ENCODE results near the gene ACCS. TPM values are rescaled to one million over a fixed set of nuclear protein-coding genes. Genes with fewer than 3 reads are reported as not detected.

The ACCS gene
- total and polyA plus RNA-seq, 4 donors, result 6.4 to 66.9 (median 28.1) TPM

DNA sequence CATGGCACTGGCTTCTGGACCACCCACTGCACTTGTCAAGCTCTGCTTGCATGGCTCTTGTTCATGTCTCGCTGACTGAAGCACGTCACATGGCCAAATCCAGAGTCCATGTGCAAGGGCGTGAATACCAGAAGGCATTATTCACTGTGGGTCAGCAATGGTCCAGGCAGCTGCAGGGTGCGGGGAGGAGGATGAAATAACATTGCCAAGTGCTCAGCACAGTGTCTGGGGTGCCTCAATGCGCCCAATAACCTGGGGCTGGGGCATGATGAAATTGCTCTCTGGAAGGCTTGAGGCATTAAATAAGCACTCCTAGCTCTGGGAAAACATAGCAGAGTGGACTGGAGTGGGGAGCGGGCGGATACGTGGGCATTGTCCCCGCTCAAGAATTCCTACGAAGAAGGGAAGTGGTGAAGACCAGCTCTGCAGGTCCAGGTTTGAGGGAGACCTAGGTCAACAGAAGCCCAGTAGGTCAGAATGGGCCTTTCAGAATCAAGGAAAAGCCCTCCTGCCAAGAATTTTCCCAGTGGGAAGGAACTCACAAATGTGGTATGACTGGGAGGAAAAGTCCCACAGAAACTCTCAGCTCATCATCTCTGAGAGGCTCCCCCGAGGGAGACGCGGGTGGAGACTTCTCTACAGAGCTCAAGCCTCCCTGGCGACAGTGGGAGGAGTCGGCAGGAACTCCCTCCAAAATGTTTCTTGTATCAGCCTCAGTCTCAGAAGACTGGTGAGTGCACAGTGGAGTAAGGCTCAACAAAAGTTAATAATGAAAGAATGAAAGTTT lies 33.6 kb upstream of the ACCS start:
- H3K36me3 ChIP-seq (ENCODE audit: control insufficient read depth in 4 of 4, insufficient read depth in 4 of 4, low read length in 4 of 4), result no peaks in the 10 kb centered on the region
- DNase-seq (peak; percentile 17 to 56 (median 25)), ATAC-seq (ENCODE audit: insufficient read depth, low FRiP score) (peak; percentile 71)
- H3K4me3 ChIP-seq, result no peak overlapping the region
- TF ChIP-seq, protein P1, sequence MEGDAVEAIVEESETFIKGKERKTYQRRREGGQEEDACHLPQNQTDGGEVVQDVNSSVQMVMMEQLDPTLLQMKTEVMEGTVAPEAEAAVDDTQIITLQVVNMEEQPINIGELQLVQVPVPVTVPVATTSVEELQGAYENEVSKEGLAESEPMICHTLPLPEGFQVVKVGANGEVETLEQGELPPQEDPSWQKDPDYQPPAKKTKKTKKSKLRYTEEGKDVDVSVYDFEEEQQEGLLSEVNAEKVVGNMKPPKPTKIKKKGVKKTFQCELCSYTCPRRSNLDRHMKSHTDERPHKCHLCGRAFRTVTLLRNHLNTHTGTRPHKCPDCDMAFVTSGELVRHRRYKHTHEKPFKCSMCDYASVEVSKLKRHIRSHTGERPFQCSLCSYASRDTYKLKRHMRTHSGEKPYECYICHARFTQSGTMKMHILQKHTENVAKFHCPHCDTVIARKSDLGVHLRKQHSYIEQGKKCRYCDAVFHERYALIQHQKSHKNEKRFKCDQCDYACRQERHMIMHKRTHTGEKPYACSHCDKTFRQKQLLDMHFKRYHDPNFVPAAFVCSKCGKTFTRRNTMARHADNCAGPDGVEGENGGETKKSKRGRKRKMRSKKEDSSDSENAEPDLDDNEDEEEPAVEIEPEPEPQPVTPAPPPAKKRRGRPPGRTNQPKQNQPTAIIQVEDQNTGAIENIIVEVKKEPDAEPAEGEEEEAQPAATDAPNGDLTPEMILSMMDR (IDR thresholded peaks at IDR 0.05; ENCODE audit: control extremely low read depth, extremely low read depth), result no peak
- peaks cover 7 to 42% (median 11%) of the 10 kb centered on the region in 5 donors for H3K4me1 ChIP-seq (ENCODE audit: control insufficient read depth in 5 of 5, insufficient read depth in 5 of 5, low read length in 5 of 5)
- H3K27me3 ChIP-seq (ENCODE audit: control insufficient read depth in 3 of 3, insufficient read depth in 3 of 3, low read length in 2 of 3), result no peaks in the 10 kb centered on the region
- H3K27ac ChIP-seq (ENCODE audit: low read depth in 1 of 2, low read length in 1 of 2), result peak overlapping the region in 1 of 2 donors; percentile 3
- no peaks in the 10 kb centered on the region for H3K9me3 ChIP-seq (ENCODE audit: control insufficient read depth in 4 of 4, insufficient read depth in 3 of 4, low read length in 3 of 4)
- 62 to 77% methylated on average over 15 of the region's 15 CpGs for WGBS, 2 donors
- H3K9ac ChIP-seq (ENCODE audit: insufficient read depth in 1 of 2, low read length in 2 of 2), result no peak overlapping the region

DNA sequence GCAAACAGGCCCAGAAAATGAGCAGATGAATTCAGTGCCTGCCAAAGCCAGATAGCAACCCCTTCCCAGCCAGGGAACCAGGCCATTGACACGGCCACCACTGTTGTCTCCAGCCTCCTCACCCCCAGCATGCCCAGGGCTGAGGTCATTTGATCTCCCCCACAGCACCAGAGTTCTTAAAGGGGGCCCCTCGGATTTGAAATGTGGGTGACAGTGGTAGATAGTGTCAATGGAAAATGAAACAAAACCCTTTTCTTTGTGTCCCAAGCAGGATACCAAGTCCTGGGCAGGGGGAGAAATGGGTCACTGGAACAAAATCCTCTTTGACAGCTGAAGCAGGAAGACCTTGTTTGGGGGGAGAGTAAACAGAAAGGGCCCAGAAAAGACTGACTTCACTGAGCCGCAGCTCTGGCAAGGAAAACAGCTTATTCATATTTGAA lies 32.6 kb upstream of the ACCS start:
- H3K27ac ChIP-seq (ENCODE audit: low read depth in 1 of 2, low read length in 1 of 2), result peak overlapping the region in 1 of 2 donors; percentile 2
- no peaks in the 10 kb centered on the region for H3K9me3 ChIP-seq (ENCODE audit: control insufficient read depth in 4 of 4, insufficient read depth in 3 of 4, low read length in 3 of 4)
- H3K4me1 ChIP-seq (ENCODE audit: control insufficient read depth in 5 of 5, insufficient read depth in 5 of 5, low read length in 5 of 5), result peaks cover 7 to 42% (median 11%) of the 10 kb centered on the region in 5 donors
- ATAC-seq (ENCODE audit: insufficient read depth, low FRiP score), result no peak
- WGBS, 2 donors, result 39 to 67% methylated on average over 3 of the region's 3 CpGs
- TF ChIP-seq, protein P1 (IDR thresholded peaks at IDR 0.05; ENCODE audit: control extremely low read depth, extremely low read depth), result no peak
- peak in 1 of 3 donors; percentile 33 for DNase-seq
- H3K9ac ChIP-seq (ENCODE audit: insufficient read depth in 1 of 2, low read length in 2 of 2), result no peak overlapping the region
- H3K36me3 ChIP-seq (ENCODE audit: control insufficient read depth in 4 of 4, insufficient read depth in 4 of 4, low read length in 4 of 4), result no peaks in the 10 kb centered on the region
- H3K27me3 ChIP-seq (ENCODE audit: control insufficient read depth in 3 of 3, insufficient read depth in 3 of 3, low read length in 2 of 3), result no peaks in the 10 kb centered on the region
- H3K4me3 ChIP-seq, result no peak overlapping the region

- no peaks in the 10 kb centered on the region for H3K27me3 ChIP-seq (ENCODE audit: control insufficient read depth in 3 of 3, insufficient read depth in 3 of 3, low read length in 2 of 3)
- H3K27ac ChIP-seq (ENCODE audit: low read depth in 1 of 2, low read length in 1 of 2), result no peak overlapping the region
- ATAC-seq (ENCODE audit: insufficient read depth, low FRiP score) (no peak), DNase-seq (no peak)
- H3K4me3 ChIP-seq, result no peak overlapping the region
- H3K4me1 ChIP-seq (ENCODE audit: control insufficient read depth in 5 of 5, insufficient read depth in 5 of 5, low read length in 5 of 5), result peaks cover 7 to 42% (median 11%) of the 10 kb centered on the region in 5 donors
- WGBS, 2 donors, result 50 to 57% methylated on average over 3 of the region's 3 CpGs
- H3K9me3 ChIP-seq (ENCODE audit: control insufficient read depth in 4 of 4, insufficient read depth in 3 of 4, low read length in 3 of 4), result no peaks in the 10 kb centered on the region
- H3K9ac ChIP-seq (ENCODE audit: insufficient read depth in 1 of 2, low read length in 2 of 2), result no peak overlapping the region
- H3K36me3 ChIP-seq (ENCODE audit: control insufficient read depth in 4 of 4, insufficient read depth in 4 of 4, low read length in 4 of 4), result no peaks in the 10 kb centered on the region
- TF ChIP-seq, protein P1 (IDR thresholded peaks at IDR 0.05; ENCODE audit: control extremely low read depth, extremely low read depth), result no peak
Observed at GRCh38 chr11:44033856-44034255, 32.2 kb upstream of the ACCS start.
